GM12892 (cell line): Measurements from ENCODE around the gene CLSTN1.

Source experiments
- POLR2A ChIP-seq: IDR thresholded peaks from 2 replicates; pipeline ENCODE4 v1.6.1; 2011; ENCODE audit warnings: low read depth, low read length, control low read depth
- POLR2AphosphoS5 ChIP-seq: IDR thresholded peaks from 2 replicates; pipeline ENCODE4 v1.6.1; 2011; ENCODE audit warnings: low read depth, low read length, control low read depth
- TAF1 ChIP-seq: IDR thresholded peaks from 2 replicates; pipeline ENCODE4 v1.6.1; 2011; ENCODE audit warnings: low read depth, mild to moderate bottlenecking, control low read depth, low read length, borderline replicate concordance

DNA sequence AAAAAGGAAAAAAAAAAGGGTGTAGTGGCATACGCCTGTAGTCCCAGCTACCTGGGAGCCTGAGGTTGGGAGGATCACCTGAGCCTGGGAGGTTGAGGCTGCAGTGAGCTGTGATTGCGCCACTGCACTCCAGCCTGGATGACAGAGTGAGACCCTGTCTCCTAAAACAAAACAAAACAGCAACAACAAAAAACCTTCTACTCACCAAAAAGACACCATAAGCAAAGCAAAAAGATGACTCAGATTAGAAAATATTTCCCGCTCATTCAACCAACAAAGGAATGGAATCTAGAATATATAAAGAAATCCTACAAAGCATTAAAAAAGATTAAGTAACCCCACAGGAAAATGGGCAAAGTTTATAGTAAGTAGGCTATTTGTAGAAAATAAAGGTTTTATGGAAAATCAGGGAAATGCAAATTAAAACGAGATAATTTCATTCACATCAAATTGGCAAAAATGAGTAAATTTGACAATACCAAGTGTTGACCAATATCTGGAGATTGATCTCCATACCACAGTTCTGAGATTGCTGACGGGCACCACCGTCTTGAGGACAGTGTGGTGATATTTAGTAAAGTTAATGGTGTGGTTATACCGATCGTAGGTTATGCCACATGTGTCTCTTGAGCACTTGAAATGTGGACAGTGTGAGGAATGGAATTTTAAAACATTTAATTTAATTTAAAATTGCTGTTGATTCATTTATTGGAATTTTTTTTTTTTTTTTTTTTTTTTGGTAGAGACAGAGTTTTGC, 118.2 kb downstream of the CLSTN1 start:
- no peak for TF ChIP-seq POLR2AphosphoS5
- TF ChIP-seq POLR2A, result no peak
- TF ChIP-seq TAF1, result no peak
